GM12865 (cell line): ENCODE data around the gene DHTKD1.
"Not testable (repeated sequence)": the region's sequence is repeated elsewhere in the genome, so short reads cannot be mapped to it uniquely, and the experiment has no call there.

Source experiments
- DNase-seq: peaks from one replicate; pipeline ENCODE4 v3.0.0; 2010; ENCODE audit warnings: low read depth
- H3K4me3 ChIP-seq: 2 replicates; pipeline ENCODE4 v1.5.1; 2011; ENCODE audit warnings: mild to moderate bottlenecking, low read depth, low read length, control low read depth
- TF ChIP-seq, protein P1 (sequence below): IDR thresholded peaks from 2 replicates; pipeline ENCODE4 v1.5.1; 2011; ENCODE audit warnings: low read length, control low read depth, low read depth, inconsistent platforms; ENCODE audit not compliant: insufficient read depth; ENCODE audit errors: missing control alignments

The DHTKD1 gene

DNA sequence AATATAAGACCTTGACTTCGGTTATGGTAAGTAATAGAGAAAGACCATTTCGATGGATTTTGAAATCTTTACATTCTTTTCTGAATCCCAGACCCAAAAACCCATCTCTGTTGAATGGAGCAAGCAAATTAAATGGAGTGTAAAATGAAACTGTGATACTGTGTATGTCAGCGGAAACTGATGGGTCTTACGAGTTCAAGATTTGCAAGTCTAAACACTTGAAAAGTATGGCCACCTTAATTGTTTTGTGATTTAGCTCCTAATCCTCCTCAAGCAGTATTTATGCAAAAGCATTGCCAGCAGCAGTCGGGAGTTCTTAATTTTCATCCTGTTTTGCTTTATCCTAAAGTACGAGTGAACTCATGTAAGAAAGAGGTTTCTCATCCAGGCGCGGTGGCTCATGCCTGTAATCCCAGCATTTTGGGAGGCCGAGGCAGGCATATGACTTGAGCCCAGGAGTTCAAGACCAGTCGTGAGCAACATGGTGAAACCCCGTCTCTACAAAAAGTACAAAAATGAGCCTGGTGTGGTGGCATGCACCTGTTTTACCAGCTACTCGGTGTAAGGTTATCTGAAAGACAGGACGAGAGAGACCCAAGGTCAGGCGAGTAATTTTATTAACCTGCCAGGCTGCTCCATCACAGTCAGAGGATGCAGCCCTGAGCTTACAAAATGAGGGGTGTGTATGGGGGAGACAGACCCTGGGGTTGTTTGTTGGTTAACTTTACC lies 5.8 kb upstream of the DHTKD1 start:
- TF ChIP-seq, protein P1, sequence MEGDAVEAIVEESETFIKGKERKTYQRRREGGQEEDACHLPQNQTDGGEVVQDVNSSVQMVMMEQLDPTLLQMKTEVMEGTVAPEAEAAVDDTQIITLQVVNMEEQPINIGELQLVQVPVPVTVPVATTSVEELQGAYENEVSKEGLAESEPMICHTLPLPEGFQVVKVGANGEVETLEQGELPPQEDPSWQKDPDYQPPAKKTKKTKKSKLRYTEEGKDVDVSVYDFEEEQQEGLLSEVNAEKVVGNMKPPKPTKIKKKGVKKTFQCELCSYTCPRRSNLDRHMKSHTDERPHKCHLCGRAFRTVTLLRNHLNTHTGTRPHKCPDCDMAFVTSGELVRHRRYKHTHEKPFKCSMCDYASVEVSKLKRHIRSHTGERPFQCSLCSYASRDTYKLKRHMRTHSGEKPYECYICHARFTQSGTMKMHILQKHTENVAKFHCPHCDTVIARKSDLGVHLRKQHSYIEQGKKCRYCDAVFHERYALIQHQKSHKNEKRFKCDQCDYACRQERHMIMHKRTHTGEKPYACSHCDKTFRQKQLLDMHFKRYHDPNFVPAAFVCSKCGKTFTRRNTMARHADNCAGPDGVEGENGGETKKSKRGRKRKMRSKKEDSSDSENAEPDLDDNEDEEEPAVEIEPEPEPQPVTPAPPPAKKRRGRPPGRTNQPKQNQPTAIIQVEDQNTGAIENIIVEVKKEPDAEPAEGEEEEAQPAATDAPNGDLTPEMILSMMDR, result no peak
- H3K4me3 ChIP-seq, result no peak overlapping the region
- no peak for DNase-seq

DNA sequence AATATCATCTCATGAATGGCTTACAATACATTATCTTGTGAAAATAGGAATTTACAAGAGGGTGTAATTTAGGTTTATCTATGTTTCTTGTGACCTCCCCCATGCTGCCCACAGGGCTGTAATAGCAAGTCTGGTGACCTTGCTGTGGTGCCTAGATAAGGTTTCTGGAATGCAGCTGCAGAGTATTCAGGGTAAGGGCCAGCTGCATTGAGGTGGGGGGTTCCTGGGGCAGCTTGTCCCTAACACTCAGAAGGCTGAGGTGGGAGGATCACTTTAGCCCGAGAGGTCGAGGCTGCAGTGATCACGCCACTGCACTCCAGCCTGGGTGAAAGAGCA lies 5.3 kb upstream of the DHTKD1 start:
- DNase-seq, result no peak
- H3K4me3 ChIP-seq, result no peak overlapping the region
- TF ChIP-seq, protein P1, result no peak

DNA sequence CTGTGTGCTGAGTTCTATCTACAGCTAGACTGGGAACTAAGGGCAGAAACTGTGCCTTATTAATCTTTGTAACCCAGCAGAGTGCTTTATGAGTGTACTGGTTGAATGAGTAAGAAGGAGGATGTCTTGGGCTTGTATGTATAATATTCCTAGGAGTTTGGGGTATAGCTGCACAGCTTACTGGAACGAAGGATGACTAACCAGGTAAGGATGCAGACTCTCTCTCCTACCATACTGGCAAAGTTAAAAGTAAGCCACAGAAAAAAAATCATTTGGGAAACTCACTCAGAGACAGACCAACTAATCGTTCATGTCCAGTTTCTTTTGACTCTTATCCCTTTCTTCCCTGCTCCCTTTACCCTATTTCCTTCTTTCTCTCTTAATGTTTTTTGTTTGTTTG lies 1.4 kb upstream of the DHTKD1 start:
- no peak overlapping the region for H3K4me3 ChIP-seq
- no peak for DNase-seq
- TF ChIP-seq, protein P1, result no peak

DNA sequence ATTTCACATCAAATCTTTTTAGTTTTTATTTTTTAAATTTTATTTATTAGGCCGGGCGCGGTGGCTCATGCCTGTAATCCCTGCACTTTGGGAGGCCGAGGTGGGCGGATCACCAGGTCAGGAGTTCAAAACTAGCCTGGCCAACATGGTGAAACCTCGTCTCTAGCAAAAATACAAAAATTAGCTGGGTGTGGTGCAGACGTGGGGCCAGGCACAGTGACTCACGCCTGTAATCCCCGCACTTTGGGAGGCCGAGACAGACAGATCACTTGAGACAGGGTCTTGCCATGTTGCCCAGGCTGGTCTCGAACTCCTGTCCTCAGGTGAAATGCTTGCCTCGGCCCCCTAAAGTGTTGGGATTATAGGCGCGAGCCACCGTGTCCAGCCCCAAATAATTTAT lies 2.7 kb downstream of the DHTKD1 start:
- not testable (repeated sequence) for DNase-seq, H3K4me3 ChIP-seq

DNA sequence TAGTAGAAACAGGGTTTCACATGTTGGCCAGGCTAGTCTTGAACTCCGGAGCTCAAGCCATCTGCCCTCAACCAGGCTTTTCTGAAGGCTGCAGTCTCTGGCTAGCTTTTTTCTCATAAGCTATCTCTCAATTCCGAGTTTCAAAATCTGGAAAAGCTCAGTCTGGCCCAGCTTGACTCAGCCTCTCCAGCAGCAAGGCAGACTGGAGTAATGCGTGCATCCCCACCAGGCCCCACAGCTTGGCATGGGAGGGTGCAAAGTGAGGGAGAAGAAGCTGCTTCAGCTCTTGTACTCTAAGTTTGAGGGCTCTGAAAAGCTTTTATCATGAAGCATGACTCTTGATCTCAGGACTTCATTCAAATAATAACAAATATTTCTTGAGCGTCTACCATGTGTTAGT lies 4.8 kb downstream of the DHTKD1 start:
- TF ChIP-seq, protein P1, result no peak
- DNase-seq, result no peak

DNA sequence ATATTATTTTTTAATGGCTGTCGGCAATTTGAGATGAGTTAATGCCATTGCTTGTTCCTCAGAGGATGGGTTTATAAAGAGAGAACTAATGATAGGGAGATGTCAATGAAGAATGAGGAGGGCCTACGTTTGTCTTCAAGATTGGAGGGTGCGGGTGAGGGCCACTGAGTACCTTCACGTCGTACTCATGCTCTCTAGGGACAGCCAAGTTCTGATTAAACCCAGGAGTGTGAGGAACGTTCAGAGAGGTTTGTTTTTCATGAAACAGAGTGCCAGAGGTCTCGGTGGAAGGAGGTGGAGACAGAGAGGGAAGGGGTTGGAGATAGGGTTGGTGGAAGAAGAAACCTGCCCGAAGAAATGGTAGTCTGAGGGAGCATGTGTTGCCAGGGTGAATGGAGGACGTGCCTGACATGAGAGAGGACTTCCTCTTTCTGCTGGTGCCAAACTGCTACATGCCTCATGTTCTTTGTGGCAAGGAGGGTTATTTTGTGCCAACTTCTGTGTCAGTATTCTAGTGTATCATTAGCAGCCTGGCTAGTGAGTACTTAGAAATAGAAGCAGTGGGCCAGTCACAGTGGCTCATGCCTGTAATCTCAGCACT lies 8.9 kb downstream of the DHTKD1 start:
- DNase-seq, result peak; percentile 51
- TF ChIP-seq, protein P1, result no peak
- H3K4me3 ChIP-seq, result no peak overlapping the region

More for the DNA sequence above, 4.8 kb downstream of the DHTKD1 start:
- no peak overlapping the region for H3K4me3 ChIP-seq

DNA sequence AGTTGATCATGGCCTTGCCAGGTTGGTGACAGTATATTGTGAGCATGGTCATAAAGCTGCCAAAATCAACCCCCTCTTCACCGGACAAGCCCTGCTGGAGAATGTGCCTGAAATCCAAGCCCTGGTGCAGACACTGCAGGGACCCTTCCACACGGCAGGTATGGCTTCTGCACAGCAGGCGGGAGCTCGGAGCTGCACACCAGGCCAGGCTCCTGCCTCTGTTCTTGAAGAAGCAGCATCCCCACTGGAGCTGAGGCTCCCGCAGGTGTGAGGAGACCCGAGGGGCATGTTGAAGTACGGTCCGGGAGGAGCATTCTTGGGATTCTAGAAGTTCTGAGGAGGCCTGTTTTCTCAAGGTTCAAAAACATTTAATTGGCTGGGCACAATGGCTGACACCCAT lies 12.7 kb downstream of the DHTKD1 start:
- no peak overlapping the region for H3K4me3 ChIP-seq
- TF ChIP-seq, protein P1, result no peak
- DNase-seq, result no peak
